Skin epidermis (tissue), 12 donors: Measurements from ENCODE around the gene MSI2.

Source experiments
- H3K27ac ChIP-seq, 21 experiments: fragments of 200-600 bp; sonication (generic) in 11 of 21; one replicate each; pipeline ENCODE4 v1.5.0; 2020; ENCODE audit warnings: mild to moderate bottlenecking in 3 of 21, inconsistent platforms in 2 of 21, moderate library complexity in 2 of 21
- H3K4me3 ChIP-seq, 7 experiments: fragments of 200-600 bp; sonication (generic) in 2 of 7; one replicate each; pipeline ENCODE4 v1.5.0; 2020; ENCODE audit warnings: inconsistent platforms in 2 of 7, mild to moderate bottlenecking in 2 of 7, moderate library complexity in 1 of 7

MSI2 gene

DNA sequence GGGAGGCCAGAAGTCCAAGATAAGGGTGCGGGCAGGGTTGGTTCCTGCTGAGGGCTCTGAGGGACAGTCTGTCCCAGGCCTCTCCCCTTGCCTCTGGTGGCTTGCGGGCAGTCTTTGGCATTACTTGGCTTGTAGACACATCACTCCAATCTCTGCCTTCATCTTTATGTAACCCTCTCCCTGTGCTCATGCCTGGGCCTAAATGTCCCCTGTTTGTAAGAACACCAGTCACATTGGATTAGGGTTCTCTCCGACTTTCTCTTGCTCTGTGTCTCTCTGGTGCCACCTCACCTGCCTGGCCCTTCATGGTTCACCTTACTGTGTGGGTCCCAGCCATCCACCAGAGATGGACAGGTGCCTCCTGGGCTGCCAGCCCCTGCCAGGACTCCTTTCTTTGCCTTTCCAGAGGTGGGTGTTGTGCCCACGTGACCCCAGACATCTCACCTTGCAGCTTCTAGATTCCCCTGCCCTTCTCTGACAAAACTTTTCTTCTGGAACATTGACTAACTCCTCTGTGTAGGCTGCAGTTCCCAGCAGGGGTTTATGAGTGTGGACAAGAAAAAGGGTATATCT is 205.8 kb downstream of the MSI2 start:
- no peak overlapping the region for H3K4me3 ChIP-seq
- peak overlapping the region in 2 of 21 experiments; percentile 30 to 65 for H3K27ac ChIP-seq

DNA sequence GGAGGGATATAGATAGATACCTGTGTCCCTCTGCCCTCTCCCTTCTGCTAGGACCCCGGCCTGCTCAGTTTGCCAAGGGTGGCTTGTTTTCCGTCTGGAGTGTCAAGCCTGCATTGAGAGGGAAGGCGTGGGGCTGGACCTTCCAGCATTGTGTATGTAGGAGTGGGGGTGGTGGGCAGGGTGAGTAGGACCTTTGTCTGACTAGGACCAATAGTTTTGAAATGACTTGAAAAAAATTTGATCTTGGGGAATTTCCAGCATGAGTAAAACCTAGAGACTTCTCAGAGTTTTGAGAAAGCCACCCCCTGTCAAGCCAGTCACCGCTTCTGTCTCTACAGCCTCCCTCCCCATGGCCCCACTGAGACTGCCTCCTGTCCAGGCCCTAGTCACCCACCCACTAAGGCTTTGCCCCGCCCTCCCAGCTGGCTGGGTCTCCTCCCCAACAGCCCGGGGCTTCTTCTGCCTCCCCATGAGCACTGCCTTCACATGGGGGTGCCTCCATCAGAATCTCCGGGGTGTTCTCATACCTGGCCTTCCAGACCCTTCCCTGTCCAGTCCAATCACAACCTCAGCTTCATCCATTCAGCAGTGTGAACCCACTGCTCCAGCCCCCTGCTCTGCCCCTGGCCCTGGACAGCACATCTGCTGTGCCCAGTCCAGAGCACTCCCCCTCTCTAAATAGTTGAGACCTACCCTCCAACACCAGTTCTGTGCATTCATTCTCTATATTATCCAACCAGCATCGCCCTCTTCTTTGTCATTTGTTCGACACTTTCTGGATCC is 207.0 kb downstream of the MSI2 start:
- Histone ChIP-seq H3K4me3 (no peak overlapping the region), H3K27ac (peak overlapping the region in 2 of 21 experiments; percentile 30 to 65)

GRCh38 chr17:57464191-57464864 is 208.0 kb downstream of the MSI2 start:
- Histone ChIP-seq H3K4me3 (no peak overlapping the region), H3K27ac (peak overlapping the region in 2 of 21 experiments; percentile 13 to 29)

GRCh38 chr17:57465610-57466009 is 209.3 kb downstream of the MSI2 start:
- H3K27ac ChIP-seq, result no peak overlapping the region
- H3K4me3 ChIP-seq, result no peak overlapping the region

- H3K4me3 ChIP-seq, result no peak overlapping the region
- H3K27ac ChIP-seq, result no peak overlapping the region
Observed at GRCh38 chr17:57466017-57466471, 209.7 kb downstream of the MSI2 start.

GRCh38 chr17:57466521-57466920 is 210.2 kb downstream of the MSI2 start:
- Histone ChIP-seq H3K4me3 (no peak overlapping the region), H3K27ac (no peak overlapping the region)

- no peak overlapping the region for H3K4me3 ChIP-seq
- no peak overlapping the region for H3K27ac ChIP-seq
Observed at GRCh38 chr17:57467226-57467625, 210.9 kb downstream of the MSI2 start.

- Histone ChIP-seq H3K27ac (no peak overlapping the region), H3K4me3 (no peak overlapping the region)
Observed at GRCh38 chr17:57467801-57468200, 211.5 kb downstream of the MSI2 start.

DNA sequence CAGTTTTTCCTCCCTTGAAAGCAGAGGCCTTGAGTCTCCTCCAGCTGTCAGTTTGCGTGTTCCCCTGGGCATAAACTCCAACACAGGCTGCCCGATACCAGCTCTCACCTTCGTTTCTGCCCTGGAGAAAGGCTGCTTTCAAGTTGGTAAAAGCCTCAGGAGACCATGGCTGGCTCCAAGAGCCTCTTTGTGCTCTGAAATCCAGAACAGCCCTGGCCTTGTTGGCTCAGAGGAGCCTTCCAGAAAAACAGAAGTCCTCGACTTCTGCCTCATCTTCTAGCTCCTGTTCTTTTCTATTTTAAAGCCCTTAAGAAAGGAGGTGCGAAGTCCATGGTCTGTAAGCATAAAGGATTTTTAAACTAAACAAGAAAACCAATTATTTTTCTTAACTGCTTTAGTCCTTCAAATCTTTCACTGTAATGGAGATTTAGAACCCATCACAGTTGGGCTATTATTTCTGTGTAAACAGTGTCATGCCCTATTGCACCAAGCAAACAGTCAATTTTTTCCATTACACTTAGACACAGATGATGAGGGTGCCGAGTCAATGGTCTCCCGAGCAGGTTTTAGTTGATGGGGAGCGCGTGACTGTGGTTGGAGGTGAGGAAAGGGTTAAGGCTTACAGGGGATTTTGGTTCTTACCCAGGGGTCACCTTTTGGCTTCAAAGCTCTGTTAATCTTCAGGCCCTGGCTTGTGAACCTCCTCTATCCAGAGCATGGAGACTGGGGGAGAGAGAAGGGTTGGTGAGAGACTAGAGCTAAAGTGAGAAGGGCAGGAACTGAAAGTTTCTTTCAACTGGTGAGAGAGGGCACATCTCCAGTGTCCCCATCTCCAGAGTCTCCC is 212.8 kb downstream of the MSI2 start:
- Histone ChIP-seq H3K27ac (no peak overlapping the region), H3K4me3 (no peak overlapping the region)

- Histone ChIP-seq H3K27ac (no peak overlapping the region), H3K4me3 (no peak overlapping the region)
Observed at GRCh38 chr17:57470906-57471305, 214.6 kb downstream of the MSI2 start.

- H3K4me3 ChIP-seq, result no peak overlapping the region
- H3K27ac ChIP-seq, result no peak overlapping the region
Observed at GRCh38 chr17:57471868-57472368, 215.6 kb downstream of the MSI2 start.

DNA sequence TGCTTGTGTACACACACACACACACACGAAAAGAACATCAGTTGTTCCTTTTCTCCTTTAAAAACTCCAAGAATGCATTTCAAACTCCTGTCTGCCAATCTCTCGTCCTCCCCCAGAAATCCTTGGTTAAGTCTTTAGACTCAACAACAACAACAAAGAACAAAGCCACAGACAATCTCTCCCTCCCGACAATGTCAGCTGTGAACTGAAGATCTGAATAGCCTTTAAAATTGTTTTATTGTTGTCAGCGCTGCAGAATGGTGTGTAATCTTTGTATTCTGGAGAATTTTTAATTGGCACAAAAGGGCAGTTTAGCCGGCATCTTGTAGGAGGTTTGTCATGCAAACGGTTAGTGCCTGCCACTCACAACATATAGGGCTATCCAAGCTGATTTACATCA is 219.5 kb downstream of the MSI2 start:
- H3K27ac ChIP-seq, result no peak overlapping the region

GRCh38 chr17:57477522-57478362 is 221.4 kb downstream of the MSI2 start:
- no peak overlapping the region for H3K27ac ChIP-seq
- H3K4me3 ChIP-seq, result no peak overlapping the region

More for the DNA sequence above, 219.5 kb downstream of the MSI2 start:
- no peak overlapping the region for H3K4me3 ChIP-seq

DNA sequence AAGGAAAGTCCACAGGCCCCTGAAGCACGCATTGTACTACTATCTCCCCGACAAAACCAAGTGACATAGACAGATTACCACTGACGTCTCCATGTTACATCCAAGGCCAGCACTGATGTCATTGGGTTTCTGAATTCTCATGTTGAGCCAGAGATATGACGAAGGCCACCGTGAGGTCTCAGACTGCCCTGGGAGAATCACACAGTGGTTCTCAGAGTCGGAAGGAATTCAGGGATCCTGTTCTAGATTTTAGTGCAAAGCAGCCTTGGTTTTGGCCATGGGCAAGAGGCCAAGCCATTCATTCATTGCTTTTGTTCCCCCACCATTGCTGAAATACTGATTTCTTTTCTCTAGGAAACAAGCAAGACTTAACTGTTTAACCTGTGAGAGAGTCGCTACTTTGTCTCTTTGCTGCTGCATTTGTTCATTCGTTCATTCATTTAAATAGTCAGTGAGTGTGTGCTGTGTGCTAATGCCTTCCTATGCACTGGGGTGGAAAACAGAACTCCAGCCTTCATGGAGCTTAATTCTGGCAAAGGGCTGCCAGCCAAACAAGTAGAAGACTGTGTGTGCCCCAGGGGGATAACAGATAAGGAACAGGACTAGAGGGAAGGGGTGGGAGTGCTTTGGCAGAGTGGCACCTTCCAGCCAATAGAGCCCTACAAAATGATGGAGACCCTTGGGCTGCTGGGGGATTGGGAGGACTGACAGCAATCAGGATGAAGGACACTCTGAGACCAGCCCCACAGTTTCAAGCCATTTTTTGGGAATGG is 222.3 kb downstream of the MSI2 start:
- no peak overlapping the region for H3K4me3 ChIP-seq
- no peak overlapping the region for H3K27ac ChIP-seq

DNA sequence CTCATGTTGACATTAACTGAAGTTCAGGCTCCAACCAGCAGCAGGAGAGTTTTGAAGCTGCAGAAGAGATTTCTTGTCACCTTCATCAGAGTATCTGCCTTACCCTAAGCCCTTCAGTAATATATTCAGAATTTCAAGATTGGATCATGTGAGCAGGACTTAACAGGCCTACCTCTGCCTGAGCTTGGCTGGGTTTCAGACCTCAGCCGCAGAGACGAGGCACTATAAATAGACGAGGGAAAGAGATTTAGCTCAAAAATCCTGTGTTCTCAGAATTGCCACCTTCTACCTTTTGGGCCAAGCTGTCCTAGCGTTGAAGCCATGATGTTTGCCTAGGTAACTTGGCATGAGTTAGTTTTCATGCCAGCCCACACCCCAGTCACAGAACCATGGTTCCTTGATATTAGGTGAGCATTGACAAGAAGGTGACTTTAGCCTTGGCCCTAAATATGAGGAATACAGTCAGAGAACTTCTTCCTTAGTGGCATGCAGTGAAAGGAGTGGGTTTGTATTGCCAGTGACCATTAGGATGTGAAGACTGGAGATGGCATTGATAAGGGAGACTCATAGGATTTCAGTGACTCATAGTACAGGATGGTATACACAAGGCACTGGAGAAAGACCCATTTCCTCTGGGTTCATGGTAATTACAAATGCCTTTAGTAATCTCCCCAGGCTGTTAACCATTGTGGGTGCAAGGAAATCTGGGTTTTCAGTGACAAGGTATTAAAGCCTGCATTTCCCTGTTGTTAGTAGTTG is 224.3 kb downstream of the MSI2 start:
- H3K27ac ChIP-seq, result peak overlapping the region in 3 of 21 experiments; percentile 3 to 33 (median 8)

GRCh38 chr17:57481910-57482391 is 225.6 kb downstream of the MSI2 start:
- no peak overlapping the region for H3K4me3 ChIP-seq
- no peak overlapping the region for H3K27ac ChIP-seq

More for the DNA sequence above, 224.3 kb downstream of the MSI2 start:
- H3K4me3 ChIP-seq, result no peak overlapping the region

- Histone ChIP-seq H3K27ac (no peak overlapping the region), H3K4me3 (no peak overlapping the region)
Observed at GRCh38 chr17:57482657-57483056, 226.3 kb downstream of the MSI2 start.
